HG03521 (cell line): ENCODE data around the gene RBM20.
A peak's percentile ranks its signal among the peaks of the same experiment; 100 is the strongest.

ENCODE experiments used
- ATAC-seq: cut with Tn5 transposase; IDR thresholded peaks from one replicate; pipeline ENCODE4 v1.9.1; 2021; ENCODE audit warnings: mild to moderate bottlenecking, moderate library complexity; ENCODE audit not compliant: unreplicated experiment

The RBM20 gene

GRCh38 chr10:110845192-110845755, 201.1 kb downstream of the RBM20 start:
- ATAC-seq: no peak

DNA sequence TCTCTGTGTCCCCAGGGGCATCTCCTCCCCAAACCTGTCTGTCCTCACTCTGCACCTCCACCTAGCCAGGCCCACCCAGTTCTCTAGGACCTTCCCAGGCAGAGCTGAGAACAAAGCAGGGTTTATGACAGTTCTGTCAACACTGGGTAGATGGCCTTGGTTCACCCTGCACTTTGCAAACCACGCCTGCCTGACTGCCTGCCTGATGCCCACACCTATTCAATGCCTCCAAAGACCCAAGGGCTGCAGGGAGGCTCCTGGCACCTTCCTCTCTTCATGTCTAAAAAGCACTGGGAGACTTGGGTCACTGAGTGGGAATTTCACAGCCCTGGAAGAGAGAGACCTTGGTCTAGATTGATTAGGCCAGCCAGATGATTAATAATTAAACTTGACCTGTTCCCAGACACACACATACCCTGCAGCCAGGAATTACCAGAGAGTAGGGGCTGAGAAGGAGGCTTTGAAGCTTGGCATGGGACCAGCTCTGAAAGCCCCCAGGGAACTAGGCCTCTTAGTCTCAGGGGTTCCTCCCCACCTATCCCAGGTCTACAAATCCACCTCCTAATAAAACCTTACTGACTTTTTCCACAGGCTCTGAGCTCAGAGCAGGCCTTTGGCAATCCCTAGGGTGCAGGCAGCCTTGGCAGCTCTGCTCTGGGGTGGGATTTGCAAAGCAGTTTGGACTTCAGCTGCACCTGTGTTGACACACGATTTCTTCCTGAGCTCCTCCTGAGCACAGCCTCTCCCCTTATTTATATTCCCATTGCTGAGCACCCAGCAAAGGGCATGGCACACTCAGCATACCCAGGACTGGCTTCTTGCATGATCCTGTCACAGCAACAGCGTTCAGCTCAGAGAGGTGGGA, 201.9 kb downstream of the RBM20 start:
- ATAC-seq: no peak

- no peak for ATAC-seq
These were observed 203.2 kb downstream of the RBM20 start for GRCh38 chr10:110847374-110847773.

DNA sequence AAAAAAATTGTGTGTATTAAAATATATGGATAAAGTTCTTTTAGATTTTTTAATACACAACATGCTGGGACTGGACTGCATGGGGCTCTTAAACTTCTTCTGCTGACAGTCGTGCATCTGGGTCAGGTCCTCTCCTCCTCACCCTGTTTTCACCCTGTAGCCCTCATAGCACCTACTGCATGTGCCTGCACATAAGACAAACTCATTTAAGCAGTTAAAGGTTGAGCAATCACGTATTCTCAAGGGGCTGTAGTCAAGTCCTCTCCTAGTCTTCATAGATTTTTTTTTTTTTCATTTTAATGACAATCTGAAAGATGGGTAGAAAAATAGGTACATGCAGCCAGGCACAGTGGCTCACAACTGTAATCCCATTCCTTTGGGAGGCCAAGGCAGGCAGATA, 204.0 kb downstream of the RBM20 start:
- ATAC-seq: no peak

- ATAC-seq: no peak
These were observed 206.0 kb downstream of the RBM20 start for GRCh38 chr10:110850099-110850498.

- ATAC-seq: no peak
These were observed 207.0 kb downstream of the RBM20 start for GRCh38 chr10:110851020-110851612.

GRCh38 chr10:110852255-110852896, 208.2 kb downstream of the RBM20 start:
- no peak for ATAC-seq

- ATAC-seq: no peak
These were observed 208.8 kb downstream of the RBM20 start for GRCh38 chr10:110852947-110853346.

DNA sequence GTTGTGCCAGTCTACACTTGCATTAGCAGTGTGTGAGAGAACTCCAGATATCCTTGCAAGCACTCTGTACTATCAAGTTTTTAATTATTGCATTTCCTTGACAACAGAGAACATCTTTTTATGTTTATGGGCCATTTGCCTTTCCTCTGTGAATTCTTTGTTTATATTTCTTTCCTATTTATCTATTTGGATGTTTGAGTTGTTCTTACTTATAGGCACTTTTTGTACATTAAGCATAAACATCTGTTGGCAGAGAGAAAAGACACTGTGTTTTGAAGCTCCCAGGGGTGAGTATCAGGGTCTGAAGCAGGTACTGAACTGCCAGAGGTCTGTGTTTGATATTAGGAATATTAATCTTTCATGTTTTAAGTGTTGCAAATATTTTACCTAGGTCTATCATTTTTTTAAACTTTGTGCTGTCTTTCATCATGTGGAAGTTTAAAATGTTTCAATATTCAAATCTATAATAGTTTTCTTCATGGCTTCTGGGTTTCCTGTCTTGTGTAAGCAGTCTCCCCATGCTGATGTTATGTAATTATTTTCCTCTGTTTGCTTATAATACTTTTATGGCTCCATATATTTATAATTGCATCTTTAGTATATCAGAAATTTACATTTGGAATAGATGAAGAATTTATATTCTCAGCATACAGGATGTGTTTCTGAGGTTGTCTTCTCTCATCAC, 209.9 kb downstream of the RBM20 start:
- ATAC-seq: no peak

DNA sequence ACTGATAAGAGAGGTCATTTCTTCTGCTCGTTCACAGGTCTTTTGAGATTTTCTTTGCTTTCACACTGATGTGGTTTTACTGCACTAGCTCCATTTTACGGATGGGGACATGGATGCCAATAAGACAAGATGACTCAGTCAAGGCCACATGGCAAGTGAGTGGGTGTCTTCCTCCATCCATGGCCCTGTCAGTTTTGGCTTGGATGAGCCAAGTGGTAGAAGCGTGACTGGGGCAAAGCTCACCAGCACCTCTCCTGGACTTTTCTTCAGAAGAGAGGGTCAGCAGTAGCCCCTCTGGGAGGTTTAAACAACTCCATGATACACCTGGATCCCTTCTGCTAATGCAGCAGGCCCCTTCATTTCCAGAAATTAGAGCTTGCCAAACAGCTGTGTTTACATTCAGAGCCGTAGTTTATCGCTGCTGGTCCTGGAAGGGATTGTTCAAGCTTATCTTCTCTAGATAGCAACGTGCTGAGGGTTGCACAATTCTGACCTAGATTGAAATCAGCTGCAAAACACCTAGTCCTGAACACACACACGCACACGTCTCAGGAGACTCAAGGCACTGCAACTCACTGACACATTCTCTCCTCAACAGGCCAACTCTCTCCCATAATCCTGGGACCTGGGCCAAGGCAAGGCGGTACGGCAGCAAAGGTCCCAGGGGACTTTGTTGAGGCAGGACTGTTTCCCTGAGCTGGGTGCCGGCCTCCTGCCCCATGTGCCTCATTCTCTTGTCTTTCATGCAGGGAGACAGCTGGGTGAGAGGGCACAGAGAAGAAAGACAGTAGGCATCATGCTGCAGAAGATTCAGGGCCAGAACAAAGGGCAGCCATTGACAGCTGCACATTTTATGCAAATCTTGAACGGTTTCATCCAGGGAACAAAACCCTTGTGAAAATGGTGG, 213.4 kb downstream of the RBM20 start:
- ATAC-seq: no peak

DNA sequence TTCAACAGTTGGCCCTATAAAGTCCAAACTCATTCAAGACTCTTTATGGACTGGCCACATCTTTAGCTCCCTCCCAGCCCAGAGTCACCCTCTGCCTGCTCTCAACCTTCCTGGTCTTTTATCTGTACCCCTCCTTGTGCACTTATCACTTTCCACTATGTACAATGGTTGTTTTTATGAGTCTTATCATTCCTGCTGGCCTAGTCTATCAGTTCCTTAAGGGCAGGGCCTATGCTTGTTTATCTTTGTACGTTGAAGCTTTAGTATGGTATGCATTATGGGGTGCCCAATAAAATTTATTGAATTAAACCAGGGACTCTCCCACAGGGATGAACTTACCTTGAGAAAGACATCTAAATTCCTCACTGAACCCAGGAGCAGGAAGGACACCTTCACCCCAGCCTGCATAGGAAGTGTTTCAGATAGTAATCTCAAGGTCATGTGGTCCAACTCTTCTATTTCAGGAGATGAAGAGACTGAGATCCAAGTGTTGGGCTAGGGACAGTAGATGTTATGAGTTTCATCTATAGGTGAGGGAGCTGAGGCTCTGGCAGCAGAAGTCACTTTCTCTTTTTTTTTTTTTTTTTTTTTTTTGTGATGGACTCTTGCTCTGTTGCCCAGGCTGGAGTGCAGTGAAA, 214.3 kb downstream of the RBM20 start:
- ATAC-seq: no peak

DNA sequence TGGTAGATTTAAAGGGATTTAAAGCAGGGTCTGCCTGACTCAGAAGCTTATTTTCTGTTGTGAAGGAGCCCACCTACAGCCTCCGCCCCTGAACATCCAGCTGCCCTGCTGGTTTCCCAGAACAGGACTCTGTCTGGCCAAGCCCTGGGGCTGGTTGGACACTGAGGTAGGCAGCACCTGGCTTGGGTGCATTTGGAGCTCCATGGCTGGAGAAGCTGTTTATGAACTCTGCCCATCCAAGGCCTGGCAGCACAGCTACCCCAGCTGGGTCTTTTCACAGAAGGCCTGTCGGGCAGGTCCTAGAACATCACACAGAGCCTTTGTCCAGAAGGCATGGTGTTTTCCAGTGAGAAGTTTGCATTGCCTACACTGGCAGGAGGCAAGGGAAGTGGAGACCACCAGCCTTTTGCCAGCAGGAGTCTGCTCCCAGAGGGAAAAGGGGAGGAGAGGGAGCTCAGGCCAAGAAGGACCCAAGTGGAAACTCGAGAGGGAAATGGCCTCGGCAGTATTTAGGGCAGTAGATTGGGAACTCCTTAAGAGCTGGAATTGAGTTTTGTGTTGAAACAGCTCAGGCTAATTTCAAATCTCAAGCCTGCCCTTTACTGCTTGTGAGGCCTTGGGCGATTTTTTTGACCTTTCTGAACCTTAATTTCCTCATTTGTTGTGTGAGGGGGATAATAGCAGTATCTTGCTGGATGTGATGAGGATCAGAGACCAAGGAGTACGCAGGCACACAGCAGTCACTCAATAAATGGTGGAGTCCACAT, 215.3 kb downstream of the RBM20 start:
- no peak for ATAC-seq

GRCh38 chr10:110859973-110860376, 215.8 kb downstream of the RBM20 start:
- ATAC-seq: no peak

- ATAC-seq: peak; percentile 53
These were observed 216.6 kb downstream of the RBM20 start for GRCh38 chr10:110860576-110861241.

GRCh38 chr10:110861476-110861875, 217.3 kb downstream of the RBM20 start:
- ATAC-seq: no peak

- ATAC-seq: no peak
These were observed 218.0 kb downstream of the RBM20 start for GRCh38 chr10:110861930-110862649.

DNA sequence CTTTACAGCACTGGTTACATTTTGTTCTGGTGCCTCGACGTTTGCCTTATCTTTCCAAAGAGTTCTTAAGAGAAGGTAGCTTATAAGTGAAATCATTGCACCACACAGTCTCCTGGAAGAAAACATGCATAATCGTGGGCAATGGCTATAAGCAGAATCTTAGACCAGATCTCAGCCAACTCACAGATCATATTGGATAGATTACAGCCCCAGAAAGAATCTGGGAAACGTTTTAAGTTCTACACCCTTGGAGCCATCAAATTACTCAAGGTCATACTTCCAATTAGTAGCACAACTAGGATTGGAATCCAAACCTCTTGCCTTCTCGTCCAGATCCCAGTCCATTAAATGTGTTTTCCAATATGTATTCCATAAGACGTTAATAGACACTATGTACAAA, 218.8 kb downstream of the RBM20 start:
- no peak for ATAC-seq

- no peak for ATAC-seq
These were observed 219.2 kb downstream of the RBM20 start for GRCh38 chr10:110863361-110863760.
